Transverse colon (tissue), 4 donors: Measurements from ENCODE around the gene TMEM220. TPM values are rescaled to one million over a fixed set of nuclear protein-coding genes. Genes with fewer than 3 reads are reported as not detected.

ENCODE experiments used
- DNase-seq: peaks from one replicate; pipeline ENCODE4 v3.0.0-alpha.2; 2019
- H3K27ac ChIP-seq, 4 donors: fragments of 200-600 bp; sonication (generic); 2 replicates each; pipeline ENCODE4 v1.5.1; 2016 to 2018; ENCODE audit warnings: inconsistent platforms in 4 of 4
- H3K27me3 ChIP-seq: fragments of 200-600 bp; sonication (generic); 2 replicates; pipeline ENCODE4 v1.5.1; 2017; ENCODE audit warnings: inconsistent platforms
- H3K36me3 ChIP-seq, 4 donors: fragments of 200-600 bp; sonication (generic); 2 replicates each; pipeline ENCODE4 v1.5.1; 2017 to 2019; ENCODE audit warnings: inconsistent platforms in 4 of 4
- H3K4me1 ChIP-seq, 4 donors: fragments of 200-600 bp; sonication (generic); 2 replicates each; pipeline ENCODE4 v1.5.1; 2017 to 2020; ENCODE audit warnings: inconsistent platforms in 4 of 4
- H3K4me3 ChIP-seq, 4 donors: fragments of 200-600 bp; sonication (generic); 1 replicate in 1 of 4; 2 replicates in 3 of 4; pipeline versions ENCODE4 v1.5.1 to v1.6.1; 2017 to 2019; ENCODE audit warnings: inconsistent platforms in 4 of 4
- H3K9me3 ChIP-seq, 2 donors: fragments of 200-600 bp; sonication (generic); 2 replicates each; pipeline ENCODE4 v1.5.1; 2017 to 2019; ENCODE audit warnings: inconsistent platforms in 2 of 2
- EP300 ChIP-seq: sonication (generic); formaldehyde crosslinking; IDR thresholded peaks from one replicate; pipeline ENCODE4 v1.6.1; 2017; ENCODE audit warnings: antibody characterized with exemption, low read depth
- POLR2A ChIP-seq: fragments of 450-650 bp; IDR thresholded peaks from one replicate; pipeline ENCODE4 v1.6.1; 2016; ENCODE audit warnings: antibody characterized with exemption, mild to moderate bottlenecking, moderate library complexity
- POLR2AphosphoS5 ChIP-seq, 3 donors: sonication (generic); formaldehyde crosslinking; IDR thresholded peaks; one replicate each; pipeline ENCODE4 v1.6.1; 2016; ENCODE audit warnings: antibody characterized with exemption in 3 of 3
- WGBS, 2 donors: methylation state at CpG; one replicate each; pipeline ENCODE4 v1.1.5; 2018; ENCODE audit warnings: low coverage in 1 of 2; 5-methylcytosine and 5-hydroxymethylcytosine counted together
- in situ Hi-C, 4 donors: fragments of 200-750 bp; cut with MboI; loops; one replicate each; pipeline versions ENCODE4 v1.15.0 to v1.15.1; 2017; ENCODE audit warnings: low sequenced_read_pairs in 3 of 4, low pct_ligation_motif_present in 1 of 4, low pct_unique_long_range_greater_than_20kb in 1 of 4
- intact Hi-C: fragments of 100-400 bp; cut with DNase I; formaldehyde crosslinking; loops from one replicate; pipeline ENCODE4 v1.15.1; 2023; ENCODE audit warnings: low total_unique reads
- total RNA-seq, 4 donors: library from RNA; depleted of rRNA; stranded (reverse); fragments of >200 nt; gene quantifications; one replicate each; pipeline ENCODE4 v1.1.0, GENCODE V29; 2016
- TF ChIP-seq, protein P1 (sequence below), 5 experiments: fragments of 200-600 bp in 3 of 5; fragments of 450-650 bp in 2 of 5; sonication (generic) in 3 of 5; IDR thresholded peaks; 1 replicate in 2 of 5; 2 replicates in 3 of 5; pipeline ENCODE4 v1.5.1; 2016 to 2017; ENCODE audit warnings: antibody characterized with exemption in 5 of 5, inconsistent platforms in 3 of 5, mild to moderate bottlenecking in 2 of 5, moderate library complexity in 1 of 5

TMEM220 gene
- total RNA-seq, 4 donors from 2014 or later, result 2.4 to 18.2 (median 8.1) TPM; not detected in 1

DNA sequence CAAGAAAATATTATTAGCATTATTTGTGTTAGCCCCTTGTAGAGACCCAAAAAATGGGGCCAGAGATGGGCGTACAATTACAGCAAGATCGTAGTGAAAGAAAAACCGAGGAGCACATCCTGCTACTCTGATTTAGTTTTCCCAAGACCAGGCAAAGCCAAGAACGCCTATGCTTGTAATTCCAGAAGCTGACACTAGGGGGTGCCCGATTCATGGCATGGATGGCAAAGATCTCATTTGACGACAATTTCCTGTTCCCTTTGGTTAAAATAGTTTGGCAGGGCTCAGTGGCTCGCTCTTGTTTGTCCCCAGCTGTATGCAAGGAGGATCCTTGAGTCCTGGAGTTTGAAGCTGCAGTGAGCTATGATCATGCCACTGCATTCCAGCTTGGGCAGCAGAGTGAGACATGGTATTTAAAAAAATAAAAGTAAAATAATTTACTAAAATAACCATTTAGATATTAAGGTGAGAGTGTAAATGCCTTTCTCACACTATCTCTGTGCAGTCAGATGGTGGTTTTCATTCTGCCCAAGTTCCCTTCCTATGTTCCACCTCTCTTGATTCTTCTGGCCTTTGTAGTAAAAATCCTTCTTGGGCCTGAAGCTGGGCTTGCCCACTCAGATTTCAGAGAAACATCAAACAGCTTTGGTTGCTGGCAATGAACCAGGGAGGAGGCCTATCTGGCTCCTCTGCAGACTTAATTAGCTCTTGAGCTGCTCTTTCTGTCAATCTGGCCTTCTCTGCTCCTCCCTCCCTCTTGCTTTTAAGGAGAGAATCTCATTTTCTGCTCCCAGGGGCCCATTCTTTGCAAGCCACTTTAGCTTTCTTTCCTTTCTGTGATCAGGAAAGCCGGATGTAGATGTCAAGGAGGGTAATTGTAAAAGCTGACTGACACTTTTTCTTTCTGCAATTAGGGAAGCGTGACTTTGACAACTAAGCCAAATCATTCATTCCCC is 42.9 kb upstream of the TMEM220 start:
- H3K36me3 ChIP-seq, result no peaks in the 10 kb centered on the region
- intact Hi-C loops (no loop called here), in situ Hi-C loops (loop anchor here in 1 of 4 donors (10.0 to 25.0 kb wide), 3 partner anchors 58 to 290 kb away; partner anchors contain the start of gene PIRT)
- no peaks in the 10 kb centered on the region for H3K27me3 ChIP-seq
- DNase-seq, result peak; percentile 87
- no peak for TF ChIP-seq EP300
- no peak for TF ChIP-seq POLR2A
- TF ChIP-seq POLR2AphosphoS5 (IDR thresholded peaks at IDR 0.05), result no peak
- TF ChIP-seq, protein P1, sequence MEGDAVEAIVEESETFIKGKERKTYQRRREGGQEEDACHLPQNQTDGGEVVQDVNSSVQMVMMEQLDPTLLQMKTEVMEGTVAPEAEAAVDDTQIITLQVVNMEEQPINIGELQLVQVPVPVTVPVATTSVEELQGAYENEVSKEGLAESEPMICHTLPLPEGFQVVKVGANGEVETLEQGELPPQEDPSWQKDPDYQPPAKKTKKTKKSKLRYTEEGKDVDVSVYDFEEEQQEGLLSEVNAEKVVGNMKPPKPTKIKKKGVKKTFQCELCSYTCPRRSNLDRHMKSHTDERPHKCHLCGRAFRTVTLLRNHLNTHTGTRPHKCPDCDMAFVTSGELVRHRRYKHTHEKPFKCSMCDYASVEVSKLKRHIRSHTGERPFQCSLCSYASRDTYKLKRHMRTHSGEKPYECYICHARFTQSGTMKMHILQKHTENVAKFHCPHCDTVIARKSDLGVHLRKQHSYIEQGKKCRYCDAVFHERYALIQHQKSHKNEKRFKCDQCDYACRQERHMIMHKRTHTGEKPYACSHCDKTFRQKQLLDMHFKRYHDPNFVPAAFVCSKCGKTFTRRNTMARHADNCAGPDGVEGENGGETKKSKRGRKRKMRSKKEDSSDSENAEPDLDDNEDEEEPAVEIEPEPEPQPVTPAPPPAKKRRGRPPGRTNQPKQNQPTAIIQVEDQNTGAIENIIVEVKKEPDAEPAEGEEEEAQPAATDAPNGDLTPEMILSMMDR (IDR thresholded peaks at IDR 0.05), result peak; percentile 75 to 95 (median 81)
- peaks cover 0 to 2% of the 10 kb centered on the region in 2 donors for H3K9me3 ChIP-seq
- H3K4me1 ChIP-seq, result peaks cover 8 to 49% (median 18%) of the 10 kb centered on the region in 4 donors
- no peak overlapping the region for H3K4me3 ChIP-seq
- H3K27ac ChIP-seq, result peak overlapping the region; percentile 56 to 84 (median 76)
- 41 to 44% methylated on average over 8 to 9 of the region's 9 CpGs for WGBS, 2 donors

DNA sequence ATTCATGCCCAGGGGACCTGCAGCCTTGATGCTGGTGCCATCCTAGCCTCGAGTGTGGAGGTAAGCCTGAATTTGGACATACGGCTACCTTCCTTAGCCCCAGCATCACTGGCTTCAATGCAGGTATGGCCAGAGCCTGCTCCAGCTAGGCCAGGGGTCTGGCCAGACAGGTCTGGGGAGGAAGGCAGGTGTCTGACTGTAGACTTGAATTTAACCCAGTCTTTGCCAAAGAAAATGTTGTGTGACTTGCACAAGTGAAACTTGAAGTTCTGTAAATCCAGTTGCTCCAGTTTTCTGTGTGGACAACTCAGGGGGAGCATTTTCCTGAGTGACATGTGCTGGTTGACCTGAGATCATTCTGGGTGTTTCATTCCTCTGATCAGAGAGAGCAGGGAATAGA is 41.3 kb upstream of the TMEM220 start:
- 73% methylated on average over 2 of the region's 2 CpGs; no CpG with 5 or more reads in 1 of the 2 donors for WGBS, 2 donors
- in situ Hi-C loops, result loop anchor here in 1 of 4 donors (10.0 to 25.0 kb wide), 3 partner anchors 56 to 291 kb away; partner anchors contain the start of gene PIRT
- Histone ChIP-seq H3K9me3 (peaks cover 0 to 2% of the 10 kb centered on the region in 2 donors), H3K4me1 (peaks cover 4 to 33% (median 9%) of the 10 kb centered on the region in 4 donors), H3K27ac (no peak overlapping the region), H3K36me3 (no peaks in the 10 kb centered on the region), H3K27me3 (no peaks in the 10 kb centered on the region), H3K4me3 (no peak overlapping the region)
- intact Hi-C loops, result no loop called here
- TF ChIP-seq EP300 (no peak), POLR2AphosphoS5 (IDR thresholded peaks at IDR 0.05) (no peak), POLR2A (no peak)
- TF ChIP-seq, protein P1 (IDR thresholded peaks at IDR 0.05), result no peak
- no peak for DNase-seq

- H3K4me3 ChIP-seq, result no peak overlapping the region
- H3K4me1 ChIP-seq, result peaks cover 4 to 27% (median 6%) of the 10 kb centered on the region in 4 donors
- no peak overlapping the region for H3K27ac ChIP-seq
- H3K9me3 ChIP-seq, result peaks cover 0 to 2% of the 10 kb centered on the region in 2 donors
- no peak for TF ChIP-seq EP300
- TF ChIP-seq, protein P1 (IDR thresholded peaks at IDR 0.05), result no peak
- no peak for TF ChIP-seq POLR2AphosphoS5 (IDR thresholded peaks at IDR 0.05)
- TF ChIP-seq POLR2A, result no peak
- WGBS, 2 donors, result 67% methylated on average over 6 of the region's 6 CpGs; no CpG with 5 or more reads in 1 of the 2 donors
- H3K27me3 ChIP-seq, result no peaks in the 10 kb centered on the region
- H3K36me3 ChIP-seq, result no peaks in the 10 kb centered on the region
- intact Hi-C loops, result no loop called here
- in situ Hi-C loops, result loop anchor here in 1 of 4 donors (10.0 to 25.0 kb wide), 3 partner anchors 55 to 292 kb away; partner anchors contain the start of gene PIRT
- no peak for DNase-seq
Measured at GRCh38 chr17:10769840-10770239, 40.0 kb upstream of the TMEM220 start.

- no peaks in the 10 kb centered on the region for H3K36me3 ChIP-seq
- WGBS, 2 donors, result 72% methylated on average over 2 of the region's 2 CpGs; no CpG with 5 or more reads in 1 of the 2 donors
- peaks cover 0 to 2% of the 10 kb centered on the region in 2 donors for H3K9me3 ChIP-seq
- DNase-seq, result no peak
- no peaks in the 10 kb centered on the region for H3K27me3 ChIP-seq
- peaks cover 3 to 19% (median 4%) of the 10 kb centered on the region in 4 donors for H3K4me1 ChIP-seq
- in situ Hi-C loops, result loop anchor here in 1 of 4 donors (25.0 kb wide), 1 partner anchor 294 kb away; no protein-coding TSS in a partner anchor
- intact Hi-C loops, result no loop called here
- TF ChIP-seq, protein P1 (IDR thresholded peaks at IDR 0.05), result no peak
- no peak for TF ChIP-seq POLR2AphosphoS5 (IDR thresholded peaks at IDR 0.05)
- no peak for TF ChIP-seq EP300
- TF ChIP-seq POLR2A, result no peak
- H3K27ac ChIP-seq, result no peak overlapping the region
- H3K4me3 ChIP-seq, result no peak overlapping the region
Measured at GRCh38 chr17:10768750-10769251, 39.0 kb upstream of the TMEM220 start.
